Brain microvascular endothelial cell (primary cell): ENCODE measurements around the gene SOX5.

ENCODE experiments used
- DNase-seq: peaks from one replicate; pipeline ENCODE4 v3.0.0-alpha.2; 2020
- H3K27ac ChIP-seq: fragments of 250-450 bp; sonication (Bioruptor Pico); 2 replicates; pipeline ENCODE4 v1.5.1; 2020; ENCODE audit warnings: mild to moderate bottlenecking, moderate library complexity
- H3K27me3 ChIP-seq: fragments of 250-450 bp; sonication (Bioruptor Pico); replicated peaks from 2 replicates; pipeline ENCODE4 v1.5.1; 2020; ENCODE audit warnings: mild to moderate bottlenecking
- H3K36me3 ChIP-seq: fragments of 250-450 bp; sonication (Bioruptor Pico); replicated peaks from 2 replicates; pipeline ENCODE4 v1.5.1; 2020; ENCODE audit warnings: mild to moderate bottlenecking
- H3K4me3 ChIP-seq: 2 replicates; pipeline ENCODE4 v1.5.1; 2011; ENCODE audit warnings: low read depth, mild to moderate bottlenecking, control low read depth, low read length, moderate library complexity
- CTCF ChIP-seq: IDR thresholded peaks from 2 replicates; pipeline ENCODE4 v1.5.1; 2011; ENCODE audit warnings: low read depth, mild to moderate bottlenecking, moderate library complexity, low read length, control low read depth, inconsistent platforms; ENCODE audit errors: missing control alignments
- in situ Hi-C: cut with HindIII; loops from 2 replicates; pipeline ENCODE4 v1.10.0; 2017; ENCODE audit warnings: low sequenced_read_pairs, low pct_ligation_motif_present

Gene SOX5

DNA sequence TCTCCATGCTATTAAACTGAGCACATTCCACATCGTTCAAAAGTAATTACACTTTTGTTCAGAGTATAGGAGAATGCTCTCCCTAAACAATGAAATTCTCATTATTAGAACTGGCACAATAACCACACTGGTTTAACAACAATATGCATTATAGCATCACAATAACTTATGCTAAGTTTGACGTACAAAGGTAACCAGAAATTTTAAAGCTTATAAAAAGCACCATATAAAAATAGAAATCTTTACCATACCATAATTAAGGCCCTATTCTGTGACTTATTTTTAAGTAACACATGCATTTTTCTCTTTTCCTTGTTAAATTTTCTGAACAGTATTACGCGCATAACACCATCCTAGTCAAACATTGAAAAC is 60.4 kb downstream of the SOX5 start:
- H3K27ac ChIP-seq = no peak overlapping the region
- no peak for DNase-seq
- in situ Hi-C loops = no loop called here
- H3K36me3 ChIP-seq = no peaks in the 10 kb centered on the region
- no peaks in the 10 kb centered on the region for H3K27me3 ChIP-seq
- TF ChIP-seq CTCF = no peak
- H3K4me3 ChIP-seq = no peak overlapping the region

DNA sequence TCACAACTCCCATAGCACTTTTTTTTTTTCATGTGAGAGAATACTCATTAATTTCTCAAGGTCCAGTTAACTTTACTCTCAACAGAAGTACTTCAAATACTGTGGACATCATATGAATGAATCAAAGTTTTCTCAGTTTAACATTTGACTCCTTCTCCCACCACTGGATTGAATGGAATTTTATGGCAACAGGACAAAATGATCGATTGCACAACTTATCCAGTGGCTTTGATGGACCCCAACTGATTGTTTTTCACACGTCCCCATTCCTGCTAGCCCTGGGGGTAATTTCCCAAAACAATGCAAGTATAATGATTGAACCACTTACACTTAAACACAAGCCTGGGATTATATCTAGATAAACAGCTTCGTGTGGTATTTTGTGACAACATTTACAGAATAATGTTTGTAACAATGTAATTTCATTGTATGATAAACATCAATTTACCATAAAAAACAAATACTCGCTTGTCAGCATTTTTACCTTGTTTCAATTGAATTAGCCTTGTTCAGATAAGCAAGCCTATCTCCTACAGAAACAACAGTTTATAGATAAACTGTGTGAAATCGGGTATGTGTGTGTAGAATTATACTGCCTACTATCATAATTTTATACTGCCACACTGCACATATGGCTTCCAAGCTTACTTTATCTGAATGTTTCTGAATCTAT is 60.9 kb downstream of the SOX5 start:
- no peaks in the 10 kb centered on the region for H3K27me3 ChIP-seq
- H3K27ac ChIP-seq = no peak overlapping the region
- no peak for DNase-seq
- TF ChIP-seq CTCF = no peak
- no peak overlapping the region for H3K4me3 ChIP-seq
- in situ Hi-C loops = no loop called here
- H3K36me3 ChIP-seq = no peaks in the 10 kb centered on the region

GRCh38 chr12:23887055-23887835 is 62.2 kb downstream of the SOX5 start:
- Histone ChIP-seq H3K4me3 (no peak overlapping the region), H3K36me3 (no peaks in the 10 kb centered on the region), H3K27me3 (no peaks in the 10 kb centered on the region), H3K27ac (no peak overlapping the region)
- in situ Hi-C loops = no loop called here
- DNase-seq = no peak
- no peak for TF ChIP-seq CTCF

DNA sequence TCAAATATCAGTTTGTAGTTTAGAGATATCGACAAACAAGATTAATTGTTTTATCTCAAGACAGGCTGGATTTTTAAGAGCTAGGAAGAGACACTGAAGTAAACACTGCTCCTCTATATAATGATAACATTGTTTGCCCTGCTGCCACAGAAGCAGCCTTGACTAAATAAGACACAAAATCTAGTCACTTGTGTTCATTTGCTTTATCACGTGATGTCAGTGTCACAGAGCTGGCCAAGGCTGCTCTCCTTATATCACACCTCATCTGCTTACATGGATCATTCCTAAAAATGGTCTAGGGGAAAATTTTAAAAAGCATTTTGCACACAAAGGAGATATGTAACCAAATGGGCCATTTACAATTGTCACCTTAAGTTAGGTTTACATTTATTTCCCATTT is 64.1 kb downstream of the SOX5 start:
- Histone ChIP-seq H3K27me3 (no peaks in the 10 kb centered on the region), H3K27ac (no peak overlapping the region), H3K36me3 (no peaks in the 10 kb centered on the region), H3K4me3 (no peak overlapping the region)
- in situ Hi-C loops = no loop called here
- no peak for DNase-seq
- TF ChIP-seq CTCF = no peak

GRCh38 chr12:23884909-23885308 is 64.6 kb downstream of the SOX5 start:
- H3K27me3 ChIP-seq = no peaks in the 10 kb centered on the region
- no peaks in the 10 kb centered on the region for H3K36me3 ChIP-seq
- in situ Hi-C loops = no loop called here
- no peak overlapping the region for H3K4me3 ChIP-seq
- H3K27ac ChIP-seq = no peak overlapping the region
- no peak for DNase-seq
- no peak for TF ChIP-seq CTCF
